NT2/D1 (cell line): ENCODE data around the gene ARID3C.

ENCODE experiments used
- SUZ12 ChIP-seq: IDR thresholded peaks from 2 replicates; pipeline ENCODE4 v1.6.1; 2011; ENCODE audit not compliant: insufficient read length, insufficient read depth; ENCODE audit errors: extremely low read depth
- YY1 ChIP-seq: IDR thresholded peaks from 2 replicates; pipeline ENCODE4 v1.6.1; 2011; ENCODE audit not compliant: insufficient read length, insufficient read depth

GRCh38 chr9:34590381-34591247, 38.3 kb downstream of the ARID3C start:
- TF ChIP-seq YY1: no peak
- no peak for TF ChIP-seq SUZ12
